ENCODE data around the gene SHMT2.

Gene SHMT2

GRCh38 chr12:57213763-57214397 is 15.6 kb upstream of the SHMT2 start:
- no peak for DNase-seq (ENCODE audit: low read depth in 4 of 4, low spot score in 1 of 4)

DNA sequence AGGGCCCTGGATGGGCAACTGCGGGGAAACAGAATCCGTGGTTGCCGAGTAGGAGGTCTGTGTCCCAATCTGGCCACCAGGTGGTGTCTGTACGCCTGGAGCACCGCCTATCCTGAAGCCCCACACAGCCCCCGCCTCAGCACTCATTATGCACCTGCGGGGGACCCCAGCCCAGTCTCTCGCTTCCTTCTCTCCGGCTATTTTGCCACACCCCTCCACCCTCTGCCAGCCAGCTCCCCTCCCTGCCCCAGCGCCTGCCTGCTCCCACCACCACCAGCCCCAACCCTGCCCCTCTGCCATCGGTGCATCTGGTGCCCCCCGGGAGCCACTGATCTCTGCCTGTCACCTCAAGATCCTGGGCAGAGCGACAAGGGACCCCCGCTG is 15.1 kb upstream of the SHMT2 start:
- peak in 1 of 4 experiments; percentile 52 for DNase-seq (ENCODE audit: low read depth in 4 of 4, low spot score in 1 of 4)

GRCh38 chr12:57215065-57215464 is 14.4 kb upstream of the SHMT2 start:
- no peak for DNase-seq (ENCODE audit: low read depth in 4 of 4, low spot score in 1 of 4)

DNA sequence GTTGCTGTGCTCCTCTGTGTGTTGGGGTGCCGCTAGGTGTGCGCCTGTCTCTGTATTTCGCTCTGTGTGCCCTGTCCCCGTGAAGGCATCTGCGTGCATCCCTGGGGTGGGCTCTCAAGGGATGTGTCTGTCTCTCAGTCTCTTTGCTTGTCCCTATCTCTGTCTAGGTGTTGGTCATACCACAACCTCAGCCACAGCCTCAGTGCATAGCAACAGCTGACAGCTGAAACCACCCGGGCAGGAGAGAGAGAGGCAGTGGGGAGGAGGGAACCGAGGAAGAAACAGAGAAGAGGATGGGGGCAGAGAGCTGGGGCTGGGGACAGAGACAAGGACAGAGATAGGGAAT is 13.9 kb upstream of the SHMT2 start:
- DNase-seq (ENCODE audit: low read depth in 4 of 4, low spot score in 1 of 4): no peak

DNA sequence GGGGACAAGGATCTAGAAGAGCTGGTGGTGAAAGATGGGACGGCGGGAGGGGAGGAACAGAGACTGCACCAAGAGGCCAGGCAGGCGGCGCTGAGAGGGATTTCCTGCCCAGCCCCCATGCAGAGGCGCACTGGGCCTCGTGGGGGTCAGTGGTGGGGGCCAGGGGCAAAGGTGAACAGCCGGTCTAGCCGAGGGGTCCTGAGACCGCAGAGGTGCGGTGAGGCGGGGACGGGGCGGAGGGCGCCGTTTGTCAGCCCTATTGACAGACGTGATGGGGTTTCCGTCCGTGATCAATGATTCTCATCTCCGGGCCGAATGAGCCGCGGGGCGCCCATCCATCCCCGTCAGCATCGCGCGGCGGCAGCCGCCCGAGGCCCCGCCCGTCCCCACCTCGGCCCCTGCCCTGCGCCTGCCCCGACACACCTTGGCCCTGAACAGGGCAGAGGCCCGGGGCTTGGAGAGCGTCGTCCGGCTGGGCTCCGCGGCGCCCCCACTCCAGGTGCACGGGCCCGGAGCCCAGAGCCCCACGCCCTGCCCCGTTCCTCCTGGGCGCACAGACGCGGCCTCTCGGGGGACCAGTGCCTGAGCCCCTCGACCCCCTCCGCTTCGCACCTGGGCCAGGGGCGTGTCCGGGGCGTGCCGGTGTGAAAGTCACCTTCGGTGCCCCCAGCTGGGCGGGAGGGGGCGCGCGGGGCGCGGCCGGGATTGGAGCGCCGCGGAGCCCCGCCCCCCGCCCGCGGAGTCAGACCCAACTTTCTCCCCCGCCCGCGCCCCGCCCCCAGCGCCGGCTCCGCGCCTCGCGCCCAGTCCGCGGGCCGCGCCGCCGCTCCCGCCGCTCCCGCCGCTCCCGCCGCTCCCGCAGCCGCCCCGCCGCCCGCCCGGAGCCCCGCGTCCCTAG is 13.2 kb upstream of the SHMT2 start, which contains the start of gene NXPH4:
TSS of gene NXPH4 (plus strand) at position 781 of the 898 bp plus-strand sequence. CDS start 176 bp downstream, outside the sequence.
- DNase-seq (ENCODE audit: low read depth in 4 of 4, low spot score in 1 of 4): no peak

DNA sequence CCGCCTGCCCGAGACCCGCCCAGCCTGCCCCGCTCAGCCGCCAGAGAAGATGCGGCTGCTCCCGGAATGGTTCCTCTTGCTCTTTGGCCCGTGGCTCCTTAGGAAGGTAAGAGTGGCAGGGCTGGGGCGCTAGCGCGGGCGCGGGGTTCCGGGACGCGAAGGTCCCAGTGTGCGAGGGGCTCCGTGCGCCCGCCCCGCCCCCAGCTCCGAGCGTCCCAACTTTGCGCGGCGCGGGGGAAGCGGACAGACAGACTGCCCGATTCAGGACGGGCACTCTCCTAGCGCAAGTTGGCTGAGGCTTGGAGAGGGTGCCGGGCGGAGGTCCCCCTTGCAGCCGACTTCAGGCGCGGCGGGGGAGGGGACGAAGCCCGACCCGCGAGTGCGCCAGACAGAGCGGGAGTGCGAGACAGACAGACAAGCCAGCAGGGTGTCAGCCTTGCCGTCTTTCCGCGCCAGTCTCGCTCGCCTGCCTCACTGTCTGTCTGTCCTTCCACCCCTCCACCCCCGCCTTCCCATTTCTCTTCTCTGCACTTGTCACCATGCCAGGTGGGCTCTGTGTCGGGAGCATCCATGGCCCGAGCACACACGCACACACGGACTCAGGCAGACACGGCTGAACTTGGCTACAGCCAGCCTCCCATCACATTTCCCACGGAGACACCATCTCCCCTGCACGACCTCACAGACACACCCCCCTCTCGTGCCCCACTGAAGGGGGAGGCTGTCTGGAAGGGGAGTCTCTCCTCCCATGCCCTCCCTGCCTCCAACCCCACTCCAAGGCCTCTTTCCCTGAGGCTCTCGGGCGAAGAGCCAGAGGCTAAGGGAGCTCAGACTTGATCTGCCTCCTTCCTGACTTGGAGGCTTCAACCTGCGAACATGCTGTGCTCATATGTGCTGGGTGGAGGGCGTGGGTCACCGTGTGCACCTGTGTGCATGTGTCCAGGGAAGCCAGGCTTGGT is 12.3 kb upstream of the SHMT2 start:
- DNase-seq (ENCODE audit: low read depth in 4 of 4, low spot score in 1 of 4): no peak

DNA sequence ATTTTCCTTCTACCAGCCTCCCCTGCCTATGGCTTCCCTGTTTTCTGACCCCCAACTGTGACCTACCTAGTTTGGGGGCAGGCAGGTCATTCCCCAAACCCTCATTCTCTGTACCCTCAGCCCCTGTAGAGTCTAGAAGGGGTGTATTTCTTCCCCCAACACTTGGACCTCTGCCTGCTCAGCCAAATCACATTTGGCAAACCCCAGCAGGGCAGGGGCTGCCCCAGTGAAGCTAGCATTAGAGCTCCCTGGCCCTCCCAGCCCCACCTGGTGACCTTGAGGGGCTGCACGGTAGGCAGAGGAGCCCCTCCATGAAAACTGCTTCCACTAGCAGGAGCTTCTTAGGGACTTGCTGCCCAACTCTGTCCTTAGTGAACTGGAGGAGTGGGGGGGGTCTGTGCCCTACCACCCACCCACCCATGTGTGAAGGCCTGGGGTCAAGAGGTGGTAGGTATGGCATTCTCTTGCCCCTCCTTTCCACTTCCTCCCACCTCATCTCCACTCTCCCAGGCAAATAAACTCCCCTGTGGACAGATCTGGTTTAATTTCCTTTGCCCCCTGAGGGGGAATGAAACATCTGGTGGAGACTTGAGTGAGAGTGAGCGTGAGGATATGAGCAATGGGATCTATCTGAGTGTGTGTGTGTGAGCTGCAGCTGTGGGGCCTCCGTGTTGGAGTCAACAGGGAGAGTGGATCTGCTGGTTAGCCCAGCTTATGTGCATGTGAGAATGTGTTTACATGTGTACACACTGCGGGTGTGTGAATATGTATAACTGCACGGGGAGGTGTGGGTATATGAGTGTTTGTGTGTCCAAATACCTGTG is 11.3 kb upstream of the SHMT2 start:
- DNase-seq (ENCODE audit: low read depth in 4 of 4, low spot score in 1 of 4): no peak

DNA sequence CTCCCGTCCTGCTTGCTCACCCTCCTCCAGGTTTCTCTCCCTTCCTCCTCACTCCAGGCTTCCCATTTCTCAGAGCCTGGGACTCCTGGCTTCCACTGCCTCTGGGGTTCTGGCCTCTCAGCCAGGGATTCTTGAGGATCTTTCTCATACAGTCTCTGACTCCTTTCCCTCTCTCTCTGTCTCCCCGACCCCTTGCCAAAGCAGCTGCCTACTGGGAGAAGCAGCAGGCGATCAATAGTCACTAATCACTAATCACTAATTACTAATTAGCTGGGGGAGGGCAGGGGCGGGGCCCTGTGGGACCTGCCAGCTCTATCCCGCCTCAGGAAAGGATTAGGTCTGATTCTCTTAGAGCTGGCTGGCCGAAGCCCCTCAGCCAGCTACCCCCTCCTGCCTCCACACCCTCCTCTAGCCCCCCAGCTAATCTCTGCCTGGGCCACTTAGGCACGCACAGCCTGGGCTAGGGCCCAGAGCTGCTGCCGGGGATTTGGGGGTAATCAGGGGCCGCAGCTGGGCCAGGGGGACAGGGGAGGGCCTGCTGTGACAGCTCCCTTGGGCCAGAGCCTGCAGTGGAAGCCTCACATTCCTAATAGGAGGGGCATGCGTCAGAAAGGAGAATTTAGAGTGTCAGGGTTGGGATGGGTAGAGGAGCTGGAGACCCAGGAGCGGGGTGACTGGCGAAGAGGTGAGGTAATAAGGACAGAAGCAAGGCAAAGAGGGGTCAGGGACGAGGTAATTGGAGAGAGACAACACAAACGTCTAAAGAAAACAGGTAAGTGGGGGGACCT is 10.1 kb upstream of the SHMT2 start:
- DNase-seq (ENCODE audit: low read depth in 4 of 4, low spot score in 1 of 4): no peak

DNA sequence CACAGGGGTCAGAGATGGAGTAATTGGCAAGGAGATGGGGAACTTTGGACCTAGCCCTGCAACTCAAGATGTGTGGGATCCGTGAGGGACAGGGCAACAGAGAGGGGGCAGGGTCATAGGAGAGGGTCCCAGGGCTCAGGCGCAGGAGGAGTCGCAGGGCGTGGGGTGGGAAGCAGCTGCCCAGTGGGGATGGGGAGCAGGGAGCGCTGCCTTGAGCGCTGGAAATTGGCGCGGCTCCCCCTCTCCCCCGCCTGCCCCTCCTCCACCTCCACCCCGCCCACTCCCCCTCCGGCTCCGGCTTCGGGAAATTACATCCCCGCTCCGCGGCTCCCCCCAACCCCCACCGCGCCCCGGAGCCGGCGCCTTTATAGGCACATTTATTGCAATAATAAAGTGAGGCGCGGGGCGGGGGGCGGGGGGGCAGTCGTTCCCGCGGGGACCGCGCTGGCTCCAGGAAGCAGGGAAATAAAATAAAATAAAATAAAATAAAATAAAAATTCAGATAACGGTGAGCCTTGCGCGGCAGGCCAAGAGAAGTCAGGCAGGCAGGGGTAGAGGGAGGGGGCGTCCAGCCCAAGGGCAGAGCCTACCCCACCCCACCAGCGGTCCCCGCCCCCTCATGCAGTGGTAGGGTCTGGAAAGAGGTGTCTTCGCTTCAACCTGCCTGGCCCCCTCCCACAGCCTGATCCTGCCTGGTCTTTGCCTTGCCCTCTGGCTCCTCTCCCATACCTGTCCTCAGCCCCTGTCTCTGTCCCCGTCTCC is 9.3 kb upstream of the SHMT2 start:
- no peak for DNase-seq (ENCODE audit: low read depth in 4 of 4, low spot score in 1 of 4)

DNA sequence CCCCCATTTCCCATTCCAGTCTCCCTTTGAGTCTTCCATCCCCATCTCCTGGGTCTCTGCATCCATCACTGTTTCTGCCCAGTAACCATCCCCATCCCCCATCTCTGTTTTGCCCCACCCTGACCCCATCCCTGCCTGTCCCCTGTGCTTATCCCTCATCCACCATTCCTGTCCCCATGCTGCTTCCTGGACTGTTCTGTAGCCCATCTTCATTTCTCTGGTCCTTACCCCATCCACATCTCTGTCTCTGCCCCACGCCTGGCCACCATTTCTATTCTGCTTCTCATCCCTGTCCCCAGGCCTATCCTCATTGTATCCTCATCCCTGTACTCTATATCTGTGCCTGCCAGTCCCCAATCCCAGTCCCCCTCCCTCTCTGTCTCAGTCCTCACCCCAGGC is 8.7 kb upstream of the SHMT2 start:
- DNase-seq (ENCODE audit: low read depth in 4 of 4, low spot score in 1 of 4): no peak

DNA sequence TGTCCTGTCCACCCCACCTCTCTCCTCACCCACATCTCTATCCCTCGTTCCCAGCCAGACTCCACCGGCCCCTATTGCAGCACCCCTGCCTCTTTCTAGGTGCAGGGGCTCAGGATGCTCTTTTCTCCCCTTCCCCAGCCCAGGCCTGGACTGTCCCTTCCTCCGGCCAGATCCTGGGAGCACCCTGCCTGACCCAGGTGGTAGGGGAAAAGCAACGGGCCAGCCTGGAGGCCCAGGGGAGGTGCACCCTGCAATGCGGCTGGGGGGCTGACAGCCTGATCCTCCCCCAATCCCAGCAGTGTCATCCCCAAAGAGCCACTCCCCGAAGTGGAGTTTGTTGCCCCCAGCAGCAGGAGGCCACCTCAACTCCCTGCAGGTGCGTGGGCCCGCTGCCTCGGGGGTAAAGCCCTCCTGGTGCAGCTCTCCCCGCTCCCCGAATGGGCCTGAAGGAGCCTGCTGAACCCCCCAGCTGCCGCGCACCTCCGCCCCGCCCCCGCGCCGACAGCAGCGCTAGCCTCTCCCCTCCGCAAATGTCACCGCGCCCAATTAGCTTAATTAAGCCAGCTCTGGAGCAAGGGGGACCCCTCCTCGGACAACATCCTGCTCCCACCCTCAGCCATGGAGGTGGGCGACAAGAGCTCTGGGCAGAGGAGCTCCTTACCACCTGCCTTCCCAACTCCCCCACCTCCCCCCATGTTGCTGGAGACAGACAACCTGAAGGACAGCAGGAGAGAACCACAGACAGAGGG is 8.2 kb upstream of the SHMT2 start:
- DNase-seq (ENCODE audit: low read depth in 4 of 4, low spot score in 1 of 4): no peak

- no peak for DNase-seq (ENCODE audit: low read depth in 4 of 4, low spot score in 1 of 4)
Observed at GRCh38 chr12:57222286-57223190, 7.0 kb upstream of the SHMT2 start.

DNA sequence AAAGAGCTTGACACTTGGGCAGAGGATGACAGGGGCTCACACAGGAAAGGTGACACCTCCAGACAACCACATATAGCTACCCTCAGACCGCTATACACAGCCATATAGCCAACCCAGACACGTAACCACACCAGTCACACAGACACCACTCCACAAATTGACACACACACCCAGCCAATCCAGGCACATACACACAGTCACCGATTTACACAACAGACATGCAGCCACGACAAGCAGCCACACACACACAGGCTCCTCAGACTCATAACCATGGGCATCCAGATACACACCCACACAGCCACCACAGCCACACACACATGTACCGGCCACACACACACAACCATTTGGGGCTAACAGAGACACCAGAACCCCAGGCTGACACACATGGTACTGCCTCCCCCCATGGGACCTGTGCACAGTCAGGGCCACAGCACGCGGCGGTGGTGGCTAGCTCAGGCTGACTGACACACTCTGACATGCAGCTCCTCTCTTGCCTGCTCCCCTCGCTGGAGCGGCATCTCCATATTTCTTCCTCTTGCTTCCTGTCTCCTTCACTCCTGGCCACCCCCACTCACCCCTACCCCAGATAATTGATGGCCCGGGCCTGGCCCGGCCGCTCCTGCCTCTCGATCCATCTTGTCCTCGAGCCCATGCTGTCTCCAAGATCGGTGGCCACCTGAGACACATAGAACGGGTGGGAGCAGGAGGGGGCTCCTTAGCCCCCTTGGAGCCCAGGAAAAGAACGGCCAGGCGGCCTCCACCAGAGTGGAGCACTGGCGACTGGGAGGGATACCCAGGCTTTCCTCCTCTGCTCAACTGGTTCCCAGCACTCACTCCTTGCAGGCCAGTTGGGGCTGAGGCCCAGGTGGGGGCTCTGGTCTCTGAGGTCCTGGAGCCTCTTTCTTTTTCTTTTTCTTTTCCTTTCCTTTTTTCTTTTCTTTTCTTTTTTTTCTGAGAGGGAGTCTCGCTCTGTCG is 6.0 kb upstream of the SHMT2 start:
- DNase-seq (ENCODE audit: low read depth in 4 of 4, low spot score in 1 of 4): no peak

DNA sequence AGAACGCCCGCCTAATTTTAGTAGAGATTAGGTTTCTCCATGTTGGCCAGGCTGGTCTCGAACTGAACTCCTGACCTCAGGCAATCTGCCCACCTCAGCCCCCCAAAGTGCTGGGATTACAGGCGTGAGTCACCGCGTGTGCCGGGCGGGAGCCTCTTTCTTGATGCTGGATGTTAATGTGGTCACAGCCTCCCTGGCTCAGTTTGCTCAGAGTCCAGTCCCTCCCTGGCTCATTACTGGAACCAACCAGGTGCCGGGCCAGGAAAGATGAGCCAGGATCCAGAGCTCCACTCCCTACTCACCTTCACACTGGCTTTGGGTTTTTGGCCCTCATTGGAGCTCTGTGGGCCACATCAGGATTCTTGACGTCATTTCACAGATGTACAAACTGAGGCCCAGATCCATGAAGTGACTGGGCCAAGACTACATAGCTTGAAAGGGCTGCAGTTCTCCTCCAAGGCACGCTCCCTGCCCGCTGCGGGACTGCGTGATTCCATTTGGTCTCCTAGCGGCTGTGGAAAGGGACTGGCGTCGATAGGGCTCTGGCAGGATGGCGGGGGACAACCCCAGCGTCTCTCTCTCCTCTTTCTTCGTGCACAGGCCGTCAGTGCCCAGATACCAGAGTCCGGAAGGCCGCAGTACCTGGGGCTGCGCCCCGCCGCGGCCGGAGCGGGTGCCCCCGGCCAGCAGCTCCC is 5.1 kb upstream of the SHMT2 start:
- no peak for DNase-seq (ENCODE audit: low read depth in 4 of 4, low spot score in 1 of 4)

DNA sequence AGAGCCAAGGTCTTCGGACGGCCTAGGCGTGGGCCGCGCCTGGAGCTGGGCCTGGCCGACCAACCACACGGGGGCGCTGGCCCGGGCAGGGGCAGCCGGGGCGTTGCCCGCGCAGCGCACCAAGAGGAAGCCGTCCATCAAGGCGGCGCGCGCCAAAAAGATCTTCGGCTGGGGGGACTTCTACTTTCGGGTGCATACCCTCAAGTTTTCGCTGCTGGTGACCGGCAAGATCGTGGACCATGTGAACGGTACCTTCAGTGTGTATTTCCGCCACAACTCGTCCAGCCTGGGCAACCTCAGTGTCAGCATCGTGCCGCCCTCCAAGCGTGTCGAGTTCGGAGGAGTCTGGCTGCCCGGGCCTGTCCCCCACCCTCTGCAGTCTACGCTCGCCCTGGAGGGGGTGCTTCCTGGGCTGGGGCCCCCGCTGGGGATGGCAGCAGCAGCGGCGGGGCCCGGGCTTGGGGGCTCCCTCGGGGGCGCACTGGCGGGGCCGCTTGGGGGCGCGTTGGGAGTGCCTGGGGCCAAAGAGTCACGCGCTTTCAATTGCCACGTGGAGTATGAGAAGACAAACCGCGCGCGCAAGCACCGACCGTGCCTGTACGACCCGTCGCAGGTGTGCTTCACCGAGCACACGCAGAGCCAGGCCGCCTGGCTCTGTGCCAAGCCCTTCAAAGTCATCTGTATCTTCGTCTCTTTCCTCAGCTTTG is 4.4 kb upstream of the SHMT2 start:
- no peak for DNase-seq (ENCODE audit: low read depth in 4 of 4, low spot score in 1 of 4)

All from stimulated activated CD4-positive, alpha-beta T cell treated with anti-CD3 and anti-CD28 coated beads, Interleukin-1b, Interleukin-23, amount 100 ng/mL, for 24 hours (primary cell).